HEK293 (cell line): Measurements from ENCODE around the gene TBC1D16.
A peak's percentile ranks its signal among the peaks of the same experiment; 100 is the strongest.

Experiments used
- CTCF ChIA-PET: fragments of 350-600 bp; formaldehyde crosslinking; extraction: SDS; loops from one replicate; lab custom pipeline; 2021; ENCODE audit warnings: antibody characterized with exemption; lab: Yijun Ruan, JAX
- POLR2A ChIA-PET: fragments of 300-600 bp; formaldehyde crosslinking; extraction: SDS; loops from one replicate; lab custom pipeline; 2020; ENCODE audit warnings: antibody characterized with exemption, inconsistent platforms; lab: Yijun Ruan, JAX
- H3K27ac ChIP-seq: fragments of 200-500 bp; sonication (Bioruptor generic); 2 replicates; pipeline ENCODE4 v1.5.1; 2014; ENCODE audit warnings: low read depth, low read length, control low read depth, inconsistent platforms; ENCODE audit errors: extremely low read depth
- H3K36me3 ChIP-seq, 2 experiments: fragments of 200-500 bp in 1 of 2; sonication (Bioruptor generic) in 1 of 2; 1 replicate in 1 of 2; 2 replicates in 1 of 2; pipeline ENCODE4 v1.5.1; 2014 to 2017; ENCODE audit warnings: inconsistent platforms in 2 of 2, low read length in 2 of 2; ENCODE audit not compliant: control insufficient read depth in 2 of 2, insufficient read depth in 1 of 2
- H3K4me1 ChIP-seq: fragments of 200-500 bp; sonication (Bioruptor generic); 2 replicates; pipeline ENCODE4 v1.5.1; 2014; ENCODE audit warnings: mild to moderate bottlenecking, low read length, inconsistent platforms; ENCODE audit not compliant: control insufficient read depth, insufficient read depth
- H3K4me3 ChIP-seq: 2 replicates; pipeline ENCODE4 v1.5.1; 2011; ENCODE audit warnings: low read depth, mild to moderate bottlenecking, control low read depth, low read length, moderate library complexity
- H3K9me3 ChIP-seq: fragments of 200-500 bp; sonication (Bioruptor generic); 2 replicates; pipeline ENCODE4 v1.5.1; 2014; ENCODE audit warnings: low read depth, low read length, inconsistent platforms; ENCODE audit not compliant: control insufficient read depth, insufficient read depth
- CTCF ChIP-seq: fragments of 450-650 bp; formaldehyde crosslinking; IDR thresholded peaks from 2 replicates; pipeline ENCODE4 v1.5.1; 2016; ENCODE audit warnings: missing biosample characterization, missing genetic modification characterization
- EGR2 ChIP-seq: fragments of 450-650 bp; formaldehyde crosslinking; IDR thresholded peaks from 2 replicates; pipeline ENCODE4 v1.5.1; 2016; ENCODE audit warnings: low read depth, missing biosample characterization, missing genetic modification characterization
- GLIS1 ChIP-seq: fragments of 450-650 bp; formaldehyde crosslinking; IDR thresholded peaks from 2 replicates; pipeline ENCODE4 v1.5.1; 2016; ENCODE audit warnings: missing biosample characterization, missing genetic modification characterization
- GLIS2 ChIP-seq: fragments of 450-650 bp; formaldehyde crosslinking; IDR thresholded peaks from 2 replicates; pipeline ENCODE4 v1.5.1; 2016; ENCODE audit warnings: missing biosample characterization, missing genetic modification characterization
- HOXA7 ChIP-seq: sonication (generic); formaldehyde crosslinking; IDR thresholded peaks from 2 replicates; pipeline ENCODE4 v1.8.1; 2022; ENCODE audit warnings: missing genetic modification reagents, borderline replicate concordance
- KLF10 ChIP-seq: fragments of 450-650 bp; IDR thresholded peaks from 2 replicates; pipeline ENCODE4 v1.5.1; 2018; ENCODE audit warnings: missing biosample characterization, mild to moderate bottlenecking, missing genetic modification characterization
- MZF1 ChIP-seq: fragments of 450-650 bp; formaldehyde crosslinking; IDR thresholded peaks from 2 replicates; pipeline ENCODE4 v1.5.1; 2017; ENCODE audit warnings: missing biosample characterization, missing genetic modification characterization, borderline replicate concordance
- PATZ1 ChIP-seq: fragments of 450-650 bp; formaldehyde crosslinking; IDR thresholded peaks from 2 replicates; pipeline ENCODE4 v1.5.1; 2016; ENCODE audit warnings: missing biosample characterization, missing genetic modification characterization
- SCRT2 ChIP-seq: fragments of 450-650 bp; formaldehyde crosslinking; IDR thresholded peaks from 2 replicates; pipeline ENCODE4 v1.5.1; 2016; ENCODE audit warnings: missing biosample characterization, missing genetic modification characterization
- ZFHX2 ChIP-seq: fragments of 450-650 bp; formaldehyde crosslinking; conservative IDR thresholded peaks from 2 replicates; pipeline ENCODE4 v1.5.1; 2016; ENCODE audit warnings: missing biosample characterization, missing genetic modification characterization
- ZNF280D ChIP-seq: fragments of 450-650 bp; formaldehyde crosslinking; IDR thresholded peaks from 2 replicates; pipeline ENCODE4 v1.5.1; 2016; ENCODE audit warnings: missing biosample characterization, missing genetic modification characterization
- ZNF324 ChIP-seq: fragments of 450-650 bp; formaldehyde crosslinking; IDR thresholded peaks from 2 replicates; pipeline ENCODE4 v1.5.1; 2016; ENCODE audit warnings: missing biosample characterization, missing genetic modification characterization
- ZNF521 ChIP-seq: fragments of 450-650 bp; formaldehyde crosslinking; IDR thresholded peaks from 2 replicates; pipeline ENCODE4 v1.5.1; 2017; ENCODE audit warnings: missing biosample characterization, mild to moderate bottlenecking, missing genetic modification characterization
- ZNF530 ChIP-seq: fragments of 450-650 bp; formaldehyde crosslinking; IDR thresholded peaks from 2 replicates; pipeline ENCODE4 v1.5.1; 2016; ENCODE audit warnings: low read depth, missing biosample characterization, missing genetic modification characterization
- ZNF596 ChIP-seq: fragments of 450-650 bp; IDR thresholded peaks from 2 replicates; pipeline ENCODE4 v1.5.0; 2018; ENCODE audit warnings: missing biosample characterization, mild to moderate bottlenecking, missing genetic modification characterization, moderate library complexity
- ZNF624 ChIP-seq: fragments of 450-650 bp; formaldehyde crosslinking; IDR thresholded peaks from 2 replicates; pipeline ENCODE4 v1.5.1; 2017; ENCODE audit warnings: missing biosample characterization, missing genetic modification characterization
- ZNF658 ChIP-seq: fragments of 450-650 bp; formaldehyde crosslinking; IDR thresholded peaks from 2 replicates; pipeline ENCODE4; 2016; ENCODE audit warnings: missing biosample characterization, missing genetic modification characterization
- ZNF677 ChIP-seq: fragments of 450-650 bp; IDR thresholded peaks from 2 replicates; pipeline ENCODE4 v1.5.0; 2018; ENCODE audit warnings: missing biosample characterization, mild to moderate bottlenecking, missing genetic modification characterization, moderate library complexity
- ZNF692 ChIP-seq: fragments of 450-650 bp; formaldehyde crosslinking; IDR thresholded peaks from 2 replicates; pipeline ENCODE4 v1.5.1; 2016; ENCODE audit warnings: missing biosample characterization, missing genetic modification characterization
- ZNF777 ChIP-seq: fragments of 450-650 bp; formaldehyde crosslinking; IDR thresholded peaks from 2 replicates; pipeline ENCODE4 v1.5.1; 2017; ENCODE audit warnings: missing biosample characterization, missing genetic modification characterization, borderline replicate concordance

TBC1D16 gene

GRCh38 chr17:79927688-79928501 lies 107.8 kb downstream of the TBC1D16 start:
- peak; percentile 32; the same call in 1 of the 2 replicates for TF ChIP-seq GLIS2
- no peak for TF ChIP-seq ZNF596
- peak; percentile 88 for TF ChIP-seq EGR2 (tag by site-specific recombination)
- peak; percentile 86 for TF ChIP-seq ZFHX2 (tag by site-specific recombination)
- peak; percentile 29 for TF ChIP-seq GLIS1 (tag by site-specific recombination)
- no peak for TF ChIP-seq PATZ1
- Histone ChIP-seq H3K27ac (no peak overlapping the region), H3K4me1 (no peaks in the 10 kb centered on the region), H3K9me3 (no peaks in the 10 kb centered on the region), H3K4me3 (no peak overlapping the region), H3K36me3 (no peaks in the 10 kb centered on the region)
- ChIA-PET POLR2A (interaction anchor here (0.5 kb wide), 1 partner anchor 100 kb away, joined by 3 read pairs; no protein-coding TSS in a partner anchor), CTCF (interaction anchor here (1.0 to 1.2 kb wide), 2 partner anchors 7 to 10 kb away, joined by 4 to 6 read pairs; no protein-coding TSS in a partner anchor)

- Histone ChIP-seq H3K27ac (no peak overlapping the region), H3K4me3 (no peak overlapping the region), H3K36me3 (no peaks in the 10 kb centered on the region)
- POLR2A ChIA-PET = interaction anchor here (0.7 kb wide), 1 partner anchor 88 kb away, joined by 3 read pairs; the partner anchor contains the start of gene CBX4
- no peak for TF ChIP-seq ZNF530 (tag by site-specific recombination)
- TF ChIP-seq MZF1 (tag by site-specific recombination) = no peak
- TF ChIP-seq ZNF677 (tag by site-specific recombination) = no peak
- TF ChIP-seq ZNF280D (tag by site-specific recombination) = no peak
- TF ChIP-seq CTCF (tag by site-specific recombination) = no peak
- no peak for TF ChIP-seq KLF10 (tag by site-specific recombination)
- no peak for TF ChIP-seq ZNF692 (tag by site-specific recombination)
- TF ChIP-seq ZNF777 (tag by site-specific recombination) = no peak
- TF ChIP-seq HOXA7 (CRISPR knock-in tag) = no peak
- no peak for TF ChIP-seq ZNF658 (tag by site-specific recombination)
- no peak for TF ChIP-seq ZNF521 (tag by site-specific recombination)
- TF ChIP-seq ZNF324 (tag by site-specific recombination) = no peak
- TF ChIP-seq ZNF624 (tag by site-specific recombination) = no peak
- TF ChIP-seq SCRT2 = no peak
- TF ChIP-seq, all 188 proteins: peak for 0
- CTCF ChIA-PET = interaction anchor here (0.6 to 1.3 kb wide), 4 partner anchors 8 to 181 kb away, joined by 3 to 6 read pairs (median 4); no protein-coding TSS in a partner anchor
- Histone ChIP-seq H3K9me3 (no peaks in the 10 kb centered on the region), H3K4me1 (peaks cover under 1% of the 10 kb centered on the region; the same call in 1 of the 2 replicates)
Observed at GRCh38 chr17:79927136-79927661, 108.5 kb downstream of the TBC1D16 start.
